Measurements from ENCODE around the gene EGLN3.

The EGLN3 gene

GRCh38 chr14:33899723-33900341 is 51.0 kb downstream of the EGLN3 start:
- no peak for ATAC-seq
- TF ChIP-seq ZNF565 (CRISPR knock-in tag; conservative IDR thresholded peaks at IDR 0.05; ENCODE audit: low read depth), result no peak
- no peak for TF ChIP-seq RARB (CRISPR knock-in tag; IDR thresholded peaks at IDR 0.05)
- TF ChIP-seq CSDC2 (CRISPR knock-in tag; IDR thresholded peaks at IDR 0.05), result no peak
- no peak for TF ChIP-seq ISL1 (CRISPR knock-in tag; IDR thresholded peaks at IDR 0.05)

GRCh38 chr14:33897878-33898535 is 52.9 kb downstream of the EGLN3 start:
- TF ChIP-seq, protein P1, sequence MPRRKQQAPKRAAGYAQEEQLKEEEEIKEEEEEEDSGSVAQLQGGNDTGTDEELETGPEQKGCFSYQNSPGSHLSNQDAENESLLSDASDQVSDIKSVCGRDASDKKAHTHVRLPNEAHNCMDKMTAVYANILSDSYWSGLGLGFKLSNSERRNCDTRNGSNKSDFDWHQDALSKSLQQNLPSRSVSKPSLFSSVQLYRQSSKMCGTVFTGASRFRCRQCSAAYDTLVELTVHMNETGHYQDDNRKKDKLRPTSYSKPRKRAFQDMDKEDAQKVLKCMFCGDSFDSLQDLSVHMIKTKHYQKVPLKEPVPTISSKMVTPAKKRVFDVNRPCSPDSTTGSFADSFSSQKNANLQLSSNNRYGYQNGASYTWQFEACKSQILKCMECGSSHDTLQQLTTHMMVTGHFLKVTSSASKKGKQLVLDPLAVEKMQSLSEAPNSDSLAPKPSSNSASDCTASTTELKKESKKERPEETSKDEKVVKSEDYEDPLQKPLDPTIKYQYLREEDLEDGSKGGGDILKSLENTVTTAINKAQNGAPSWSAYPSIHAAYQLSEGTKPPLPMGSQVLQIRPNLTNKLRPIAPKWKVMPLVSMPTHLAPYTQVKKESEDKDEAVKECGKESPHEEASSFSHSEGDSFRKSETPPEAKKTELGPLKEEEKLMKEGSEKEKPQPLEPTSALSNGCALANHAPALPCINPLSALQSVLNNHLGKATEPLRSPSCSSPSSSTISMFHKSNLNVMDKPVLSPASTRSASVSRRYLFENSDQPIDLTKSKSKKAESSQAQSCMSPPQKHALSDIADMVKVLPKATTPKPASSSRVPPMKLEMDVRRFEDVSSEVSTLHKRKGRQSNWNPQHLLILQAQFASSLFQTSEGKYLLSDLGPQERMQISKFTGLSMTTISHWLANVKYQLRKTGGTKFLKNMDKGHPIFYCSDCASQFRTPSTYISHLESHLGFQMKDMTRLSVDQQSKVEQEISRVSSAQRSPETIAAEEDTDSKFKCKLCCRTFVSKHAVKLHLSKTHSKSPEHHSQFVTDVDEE (CRISPR knock-in tag; IDR thresholded peaks at IDR 0.05), result no peak
- TF ChIP-seq TOX (CRISPR knock-in tag; IDR thresholded peaks at IDR 0.05; ENCODE audit: borderline replicate concordance) (no peak), RARB (CRISPR knock-in tag; IDR thresholded peaks at IDR 0.05) (no peak), CREB5 (CRISPR knock-in tag; IDR thresholded peaks at IDR 0.05; ENCODE audit: low read depth) (no peak), BACH2 (CRISPR knock-in tag; IDR thresholded peaks at IDR 0.05; ENCODE audit: borderline replicate concordance) (no peak), PATZ1 (CRISPR knock-in tag; IDR thresholded peaks at IDR 0.05; ENCODE audit: borderline replicate concordance) (no peak), ZC3H10 (CRISPR knock-in tag; IDR thresholded peaks at IDR 0.05) (no peak), TCF4 (CRISPR knock-in tag; IDR thresholded peaks at IDR 0.05; ENCODE audit: borderline replicate concordance) (no peak), OSR1 (CRISPR knock-in tag; IDR thresholded peaks at IDR 0.05) (no peak), CSDC2 (CRISPR knock-in tag; IDR thresholded peaks at IDR 0.05) (no peak), SNAI2 (CRISPR knock-in tag; IDR thresholded peaks at IDR 0.05) (no peak), ZNF8 (CRISPR knock-in tag; IDR thresholded peaks at IDR 0.05) (no peak), ISL1 (CRISPR knock-in tag; IDR thresholded peaks at IDR 0.05) (no peak), ARNTL (CRISPR knock-in tag; IDR thresholded peaks at IDR 0.05; ENCODE audit: borderline replicate concordance, low read depth) (no peak)
- TF ChIP-seq, protein P2, sequence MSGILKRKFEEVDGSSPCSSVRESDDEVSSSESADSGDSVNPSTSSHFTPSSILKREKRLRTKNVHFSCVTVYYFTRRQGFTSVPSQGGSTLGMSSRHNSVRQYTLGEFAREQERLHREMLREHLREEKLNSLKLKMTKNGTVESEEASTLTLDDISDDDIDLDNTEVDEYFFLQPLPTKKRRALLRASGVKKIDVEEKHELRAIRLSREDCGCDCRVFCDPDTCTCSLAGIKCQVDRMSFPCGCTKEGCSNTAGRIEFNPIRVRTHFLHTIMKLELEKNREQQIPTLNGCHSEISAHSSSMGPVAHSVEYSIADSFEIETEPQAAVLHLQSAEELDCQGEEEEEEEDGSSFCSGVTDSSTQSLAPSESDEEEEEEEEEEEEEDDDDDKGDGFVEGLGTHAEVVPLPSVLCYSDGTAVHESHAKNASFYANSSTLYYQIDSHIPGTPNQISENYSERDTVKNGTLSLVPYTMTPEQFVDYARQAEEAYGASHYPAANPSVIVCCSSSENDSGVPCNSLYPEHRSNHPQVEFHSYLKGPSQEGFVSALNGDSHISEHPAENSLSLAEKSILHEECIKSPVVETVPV (CRISPR knock-in tag; IDR thresholded peaks at IDR 0.05), result no peak
- no peak for ATAC-seq

DNA sequence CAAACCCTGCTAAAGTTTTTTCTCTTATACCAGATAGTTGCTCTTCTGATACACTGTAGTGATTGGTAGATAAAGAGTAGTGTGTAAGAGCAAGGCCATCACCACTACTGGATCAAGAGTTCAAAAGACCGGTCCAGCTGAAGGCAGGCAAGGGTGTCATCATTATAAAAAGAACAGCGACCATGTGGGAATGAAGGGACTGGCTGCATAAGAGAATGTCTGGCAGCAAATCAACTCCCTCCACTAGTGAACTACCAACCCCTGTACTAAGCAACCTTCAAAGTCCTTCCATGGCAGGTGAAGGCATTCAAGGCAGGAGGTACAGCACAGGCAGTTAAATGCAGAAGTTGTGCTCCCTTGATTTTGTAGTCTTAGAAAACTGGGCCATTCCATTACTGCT is 53.5 kb downstream of the EGLN3 start:
- no peak for TF ChIP-seq TCF4 (CRISPR knock-in tag; IDR thresholded peaks at IDR 0.05; ENCODE audit: borderline replicate concordance)
- TF ChIP-seq ZNF565 (CRISPR knock-in tag; conservative IDR thresholded peaks at IDR 0.05; ENCODE audit: low read depth), result no peak
- no peak for TF ChIP-seq CSDC2 (CRISPR knock-in tag; IDR thresholded peaks at IDR 0.05)
- TF ChIP-seq POU6F1 (CRISPR knock-in tag; IDR thresholded peaks at IDR 0.05; ENCODE audit: borderline replicate concordance, low read depth), result no peak
- no peak for TF ChIP-seq OSR1 (CRISPR knock-in tag; IDR thresholded peaks at IDR 0.05)
- no peak for TF ChIP-seq ESRRG (CRISPR knock-in tag; IDR thresholded peaks at IDR 0.05)
- TF ChIP-seq, protein P1 (CRISPR knock-in tag; IDR thresholded peaks at IDR 0.05), result no peak
- no peak for TF ChIP-seq ZFP3 (CRISPR knock-in tag; IDR thresholded peaks at IDR 0.05)
- TF ChIP-seq ZC3H10 (CRISPR knock-in tag; IDR thresholded peaks at IDR 0.05), result no peak
- TF ChIP-seq ARNTL (CRISPR knock-in tag; IDR thresholded peaks at IDR 0.05; ENCODE audit: borderline replicate concordance, low read depth), result no peak
- no peak for ATAC-seq
